CD14-positive monocyte (primary cell): Measurements from ENCODE around the gene CBLIF. TPM values are rescaled to one million over a fixed set of nuclear protein-coding genes. Genes with fewer than 3 reads are reported as not detected.
A peak's percentile ranks its signal among the peaks of the same experiment; 100 is the strongest.

Source experiments
- DNase-seq, 3 donors: peaks; one replicate each; pipeline ENCODE4 v3.0.0-alpha.2; 2011 to 2022
- H2AFZ ChIP-seq: 2 replicates; pipeline ENCODE4 v1.6.0; 2012; ENCODE audit warnings: mild to moderate bottlenecking, low read depth, low read length, inconsistent platforms; ENCODE audit not compliant: insufficient read depth, poor library complexity, severe bottlenecking
- H3K27ac ChIP-seq, 2 donors: 1 replicate in 1 of 2; 2 replicates in 1 of 2; pipeline ENCODE4 v1.5.1; 2012 to 2013; ENCODE audit warnings: low read length in 2 of 2, control low read depth in 1 of 2, inconsistent platforms in 1 of 2, low read depth in 1 of 2, mild to moderate bottlenecking in 1 of 2
- H3K27me3 ChIP-seq, 2 donors: one replicate each; pipeline versions ENCODE4 v1.6.0 to v1.6.1; 2011 to 2013; ENCODE audit warnings: low read length in 2 of 2; ENCODE audit not compliant: control insufficient read depth in 2 of 2, insufficient read depth in 2 of 2
- H3K36me3 ChIP-seq, 2 donors: replicated peaks in 1 of 2; 1 replicate in 1 of 2; 2 replicates in 1 of 2; pipeline versions ENCODE4 v1.5.1 to v1.6.1; 2012 to 2013; ENCODE audit warnings: low read length in 2 of 2, control low read depth in 1 of 2, inconsistent platforms in 1 of 2, mild to moderate bottlenecking in 1 of 2; ENCODE audit not compliant: insufficient read depth in 2 of 2, control insufficient read depth in 1 of 2
- H3K4me1 ChIP-seq, 2 donors: 1 replicate in 1 of 2; 2 replicates in 1 of 2; pipeline versions ENCODE4 v1.5.1 to v1.6.1; 2012 to 2013; ENCODE audit warnings: low read length in 2 of 2, control low read depth in 1 of 2, inconsistent platforms in 1 of 2, mild to moderate bottlenecking in 1 of 2, moderate library complexity in 1 of 2; ENCODE audit not compliant: insufficient read depth in 2 of 2, control insufficient read depth in 1 of 2
- H3K4me2 ChIP-seq: replicated peaks from 2 replicates; pipeline ENCODE3; 2012; ENCODE audit warnings: low read length, moderate library complexity, mild to moderate bottlenecking; ENCODE audit not compliant: poor library complexity, severe bottlenecking; ENCODE audit errors: extremely low read depth
- H3K4me3 ChIP-seq, 3 experiments: fragments of 200-600 bp in 1 of 3; sonication (generic) in 1 of 3; replicated peaks in 1 of 3; 1 replicate in 2 of 3; 2 replicates in 1 of 3; pipeline ENCODE4 v1.5.1; 2011 to 2013; ENCODE audit warnings: low read length in 3 of 3, mild to moderate bottlenecking in 3 of 3, control low read depth in 2 of 3, low read depth in 2 of 3, inconsistent platforms in 1 of 3, moderate library complexity in 1 of 3
- H3K79me2 ChIP-seq: 2 replicates; pipeline ENCODE4 v1.6.0; 2012; ENCODE audit warnings: mild to moderate bottlenecking, control low read depth, inconsistent platforms, low read length, moderate library complexity; ENCODE audit not compliant: insufficient read depth
- H3K9ac ChIP-seq: 2 replicates; pipeline ENCODE4 v1.6.0; 2017; ENCODE audit warnings: low read length, mild to moderate bottlenecking; ENCODE audit not compliant: insufficient read depth, poor library complexity, severe bottlenecking
- H3K9me3 ChIP-seq, 2 donors: replicated peaks in 1 of 2; 1 replicate in 1 of 2; 2 replicates in 1 of 2; pipeline versions ENCODE4 v1.5.1 to v1.6.1; 2012 to 2013; ENCODE audit warnings: low read length in 2 of 2, control low read depth in 1 of 2; ENCODE audit not compliant: control insufficient read depth in 1 of 2, insufficient read depth in 1 of 2
- H4K20me1 ChIP-seq: 2 replicates; pipeline ENCODE4 v1.6.0; 2012; ENCODE audit warnings: mild to moderate bottlenecking, low read length, control low read depth, moderate library complexity; ENCODE audit not compliant: insufficient read depth
- H3K27ac Mint-ChIP-seq, 7 donors: one replicate each; pipeline ENCODE4 v1.8.0; 2020; ENCODE audit warnings: mild to moderate bottlenecking in 7 of 7, mixed read lengths in 7 of 7, moderate library complexity in 6 of 7, inconsistent platforms in 2 of 7
- H3K27me3 Mint-ChIP-seq, 3 donors: one replicate each; pipeline ENCODE4 v1.8.0; 2021 to 2022; ENCODE audit warnings: low read depth in 3 of 3, mild to moderate bottlenecking in 3 of 3, mixed read lengths in 3 of 3, moderate library complexity in 3 of 3, inconsistent platforms in 1 of 3
- H3K36me3 Mint-ChIP-seq, 2 donors: one replicate each; pipeline ENCODE4 v1.8.0; 2020; ENCODE audit warnings: mixed read lengths in 2 of 2, inconsistent platforms in 1 of 2, mild to moderate bottlenecking in 1 of 2
- H3K4me1 Mint-ChIP-seq: one replicate; pipeline ENCODE4 v1.8.0; 2020; ENCODE audit warnings: mild to moderate bottlenecking, mixed read lengths
- H3K4me3 Mint-ChIP-seq, 2 donors: one replicate each; pipeline ENCODE4 v1.8.0; 2020; ENCODE audit warnings: mild to moderate bottlenecking in 2 of 2, mixed read lengths in 2 of 2, moderate library complexity in 1 of 2
- H3K9me3 Mint-ChIP-seq, 7 donors: one replicate each; pipeline ENCODE4 v1.8.0; 2020 to 2022; ENCODE audit warnings: mixed read lengths in 7 of 7, mild to moderate bottlenecking in 6 of 7, moderate library complexity in 6 of 7, inconsistent platforms in 2 of 7
- CTCF ChIP-seq: fragments of 200-600 bp; IDR thresholded peaks from one replicate; pipeline ENCODE4 v1.8.0; 2022; ENCODE audit warnings: antibody characterized with exemption, mild to moderate bottlenecking
- WGBS: methylation state at CpG from one replicate; pipeline ENCODE4 v1.1.5; 2013; ENCODE audit warnings: missing lambda C conversion rate; ENCODE audit not compliant: insufficient coverage; 5-methylcytosine and 5-hydroxymethylcytosine counted together
- intact Hi-C, 2 donors: fragments of 100-400 bp; cut with micrococcal nuclease; formaldehyde crosslinking; loops; one replicate each; pipeline versions ENCODE4 v1.15.0 to v1.15.1; 2023
- polyA plus RNA-seq, 3 donors: library from polyadenylated mRNA; depleted of rRNA in 1 of 3; unstranded in 2 of 3; stranded (reverse) in 1 of 3; fragments of 300-500 nt in 2 of 3; fragments of >200 nt in 1 of 3; fragmentation: Illumina TruSeq in 2 of 3; gene quantifications; 1 replicate in 2 of 3; 2 replicates in 1 of 3; pipeline ENCODE4 v1.2.3, GENCODE V29; 2012 to 2021

The CBLIF gene
- polyA plus RNA-seq, 3 donors: not detected

DNA sequence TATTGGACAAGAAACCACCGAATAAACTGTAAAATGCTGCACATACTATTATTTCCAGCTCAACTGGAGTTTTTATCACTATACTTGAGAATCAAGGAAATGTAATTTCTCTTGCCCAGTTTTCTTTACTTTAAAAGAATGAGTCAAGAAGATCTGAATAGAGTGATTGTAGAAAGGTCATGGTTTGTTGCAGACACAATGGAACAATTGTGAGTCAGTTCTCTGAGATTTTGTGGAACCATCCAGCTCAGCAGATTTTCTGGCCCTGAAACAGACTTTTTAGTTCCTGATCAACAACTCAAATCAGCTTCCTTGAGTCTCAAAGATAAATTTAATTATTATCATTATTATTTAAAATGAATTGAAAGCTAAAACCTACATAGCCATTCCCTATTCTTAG lies 19.7 kb upstream of the CBLIF start:
- Histone ChIP-seq H3K36me3 (no peaks in the 10 kb centered on the region), H4K20me1 (no peaks in the 10 kb centered on the region), H3K4me2 (no peak overlapping the region), H2AFZ (no peak overlapping the region), H3K27ac (no peak overlapping the region), H3K27me3 (no peaks in the 10 kb centered on the region), H3K79me2 (no peaks in the 10 kb centered on the region), H3K9me3 (no peaks in the 10 kb centered on the region), H3K9ac (no peak overlapping the region), H3K4me3 (no peak overlapping the region), H3K4me1 (peaks cover 11 to 15% of the 10 kb centered on the region in 2 donors)
- no CpG with 5 or more reads among the region's 1 CpG for WGBS
- intact Hi-C loops: no loop called here
- Mint-ChIP-seq H3K27ac (no peak overlapping the region), H3K27me3 (peaks cover 0 to 3% (median 2%) of the 10 kb centered on the region in 3 donors), H3K4me3 (no peak overlapping the region), H3K9me3 (peaks cover 0 to 3% (median 0%) of the 10 kb centered on the region in 7 donors), H3K4me1 (peaks cover 22% of the 10 kb centered on the region), H3K36me3 (no peaks in the 10 kb centered on the region)
- TF ChIP-seq CTCF: no peak
- DNase-seq: peak in 1 of 3 donors; percentile 12

- no peaks in the 10 kb centered on the region for H3K27me3 ChIP-seq
- H3K27ac ChIP-seq: no peak overlapping the region
- peaks cover 0 to 2% (median 0%) of the 10 kb centered on the region in 7 donors for H3K9me3 Mint-ChIP-seq
- no peak for TF ChIP-seq CTCF
- intact Hi-C loops: no loop called here
- peaks cover 18 to 22% of the 10 kb centered on the region in 2 donors for H3K4me1 ChIP-seq
- H3K27me3 Mint-ChIP-seq: peaks cover 0 to 2% (median 0%) of the 10 kb centered on the region in 3 donors
- no peak overlapping the region for H3K9ac ChIP-seq
- H3K79me2 ChIP-seq: no peaks in the 10 kb centered on the region
- no peak overlapping the region for H2AFZ ChIP-seq
- no peak overlapping the region for H3K4me3 ChIP-seq
- H3K4me3 Mint-ChIP-seq: no peak overlapping the region
- no peak overlapping the region for H3K27ac Mint-ChIP-seq
- no peak overlapping the region for H3K4me2 ChIP-seq
- no peaks in the 10 kb centered on the region for H4K20me1 ChIP-seq
- H3K36me3 ChIP-seq: no peaks in the 10 kb centered on the region
- peaks cover 34% of the 10 kb centered on the region for H3K4me1 Mint-ChIP-seq
- no peak for DNase-seq
- 78% methylated on average over 1 of the region's 3 CpGs for WGBS
- H3K9me3 ChIP-seq: no peaks in the 10 kb centered on the region
- H3K36me3 Mint-ChIP-seq: no peaks in the 10 kb centered on the region
Observed at GRCh38 chr11:59862252-59862651, 17.0 kb upstream of the CBLIF start.
